ENCODE results near the gene DLG2. TPM values are rescaled to one million over a fixed set of nuclear protein-coding genes. Genes with fewer than 3 reads are reported as not detected.

The DLG2 gene
- total RNA-seq, 2 experiments from 2014 or later, result 6.9 to 8.2 TPM

DNA sequence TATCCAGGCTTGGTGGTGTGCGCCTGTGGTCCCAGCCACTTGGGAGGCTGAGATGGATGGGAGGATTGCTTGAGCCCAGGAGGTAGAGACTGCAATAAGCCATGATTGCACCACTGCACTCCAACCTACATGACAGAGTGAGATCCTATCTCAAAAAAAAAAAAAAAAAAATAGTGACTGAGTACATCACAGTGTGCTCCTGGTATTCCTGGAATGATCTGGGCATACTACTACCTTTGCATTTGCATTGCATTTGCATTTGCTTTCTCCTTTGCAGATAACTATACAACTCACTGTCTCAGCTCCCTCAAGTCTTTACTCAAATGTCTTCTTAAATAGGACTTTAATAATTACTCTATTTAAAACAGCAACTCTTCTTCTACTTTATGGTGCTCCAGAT lies 51.8 kb downstream of the DLG2 start:
- no peaks in the 10 kb centered on the region for H4K20me1 ChIP-seq (ENCODE audit: insufficient read depth, low read length)
- ChIA-PET CTCF (ENCODE audit: unreplicated experiment) (no interaction called here), POLR2A (no interaction called here)
- H3K36me3 ChIP-seq (ENCODE audit: insufficient read depth, low read length), result no peaks in the 10 kb centered on the region
- H3K4me2 ChIP-seq (ENCODE audit: low read length), result no peak overlapping the region
- H3K4me1 ChIP-seq (ENCODE audit: insufficient read depth, low read length, poor library complexity, severe bottlenecking), result no peaks in the 10 kb centered on the region
- H2AFZ ChIP-seq (ENCODE audit: low read length), result no peak overlapping the region
- no peaks in the 10 kb centered on the region for H3K9me3 ChIP-seq (ENCODE audit: low read length)
- no TSS peak for BruUV-seq (replicated peaks)
- DNase-seq (ENCODE audit: low spot score), result no peak
- H3K79me2 ChIP-seq (ENCODE audit: insufficient read depth, low read depth, low read length), result no peaks in the 10 kb centered on the region
- intact Hi-C loops (cut with micrococcal nuclease; ENCODE audit: unreplicated experiment), result no loop called here
- H3K9me2 ChIP-seq (ENCODE audit: insufficient read depth, low read length), result 0 out of 2 replicates have a peak, but pooled peaks cover 4% of the 10 kb centered on the region
- no peak overlapping the region for H3K4me3 ChIP-seq (ENCODE audit: low read depth, low read length, poor library complexity, severe bottlenecking)
- H3K27ac ChIP-seq (ENCODE audit: low read depth, low read length, poor library complexity, severe bottlenecking), result no peak overlapping the region
- TF ChIP-seq EZH2phosphoT487 (IDR thresholded peaks at IDR 0.05; ENCODE audit: borderline replicate concordance, low read depth, low read length), result no peak
- TF ChIP-seq, protein P1, sequence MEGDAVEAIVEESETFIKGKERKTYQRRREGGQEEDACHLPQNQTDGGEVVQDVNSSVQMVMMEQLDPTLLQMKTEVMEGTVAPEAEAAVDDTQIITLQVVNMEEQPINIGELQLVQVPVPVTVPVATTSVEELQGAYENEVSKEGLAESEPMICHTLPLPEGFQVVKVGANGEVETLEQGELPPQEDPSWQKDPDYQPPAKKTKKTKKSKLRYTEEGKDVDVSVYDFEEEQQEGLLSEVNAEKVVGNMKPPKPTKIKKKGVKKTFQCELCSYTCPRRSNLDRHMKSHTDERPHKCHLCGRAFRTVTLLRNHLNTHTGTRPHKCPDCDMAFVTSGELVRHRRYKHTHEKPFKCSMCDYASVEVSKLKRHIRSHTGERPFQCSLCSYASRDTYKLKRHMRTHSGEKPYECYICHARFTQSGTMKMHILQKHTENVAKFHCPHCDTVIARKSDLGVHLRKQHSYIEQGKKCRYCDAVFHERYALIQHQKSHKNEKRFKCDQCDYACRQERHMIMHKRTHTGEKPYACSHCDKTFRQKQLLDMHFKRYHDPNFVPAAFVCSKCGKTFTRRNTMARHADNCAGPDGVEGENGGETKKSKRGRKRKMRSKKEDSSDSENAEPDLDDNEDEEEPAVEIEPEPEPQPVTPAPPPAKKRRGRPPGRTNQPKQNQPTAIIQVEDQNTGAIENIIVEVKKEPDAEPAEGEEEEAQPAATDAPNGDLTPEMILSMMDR (conservative IDR thresholded peaks at IDR 0.05; ENCODE audit: low read length), result no peak

DNA sequence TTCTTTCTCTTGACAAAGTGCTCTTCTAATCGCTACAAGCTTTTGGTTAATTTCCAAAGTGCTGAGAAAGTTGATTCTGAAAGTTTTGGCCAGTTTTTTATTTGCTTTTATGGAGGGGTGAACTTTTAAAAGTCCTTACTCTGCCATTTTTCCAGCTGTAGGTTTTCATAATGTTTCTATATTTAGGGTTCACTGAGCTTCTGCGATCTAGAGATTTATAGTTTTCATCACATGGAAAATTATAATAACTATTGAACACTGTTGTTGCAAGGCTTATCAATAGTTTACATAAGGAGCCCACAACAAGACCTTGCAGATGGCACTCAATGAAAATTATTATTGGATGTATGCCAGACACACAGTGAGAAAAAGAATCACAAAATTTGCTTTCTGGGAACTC lies 55.1 kb downstream of the DLG2 start:
- Histone ChIP-seq H3K4me1 (ENCODE audit: insufficient read depth, low read length, poor library complexity, severe bottlenecking) (no peaks in the 10 kb centered on the region), H2AFZ (ENCODE audit: low read length) (no peak overlapping the region), H3K36me3 (ENCODE audit: insufficient read depth, low read length) (no peaks in the 10 kb centered on the region), H3K4me3 (ENCODE audit: low read depth, low read length, poor library complexity, severe bottlenecking) (no peak overlapping the region), H3K27ac (ENCODE audit: low read depth, low read length, poor library complexity, severe bottlenecking) (no peak overlapping the region), H4K20me1 (ENCODE audit: insufficient read depth, low read length) (no peaks in the 10 kb centered on the region), H3K4me2 (ENCODE audit: low read length) (no peak overlapping the region), H3K9me2 (ENCODE audit: insufficient read depth, low read length) (0 out of 2 replicates have a peak, but pooled peaks cover 4% of the 10 kb centered on the region), H3K9me3 (ENCODE audit: low read length) (no peaks in the 10 kb centered on the region), H3K79me2 (ENCODE audit: insufficient read depth, low read depth, low read length) (no peaks in the 10 kb centered on the region)
- no peak for DNase-seq (ENCODE audit: low spot score)
- TF ChIP-seq EZH2phosphoT487 (IDR thresholded peaks at IDR 0.05; ENCODE audit: borderline replicate concordance, low read depth, low read length), result no peak
- TF ChIP-seq, protein P1 (conservative IDR thresholded peaks at IDR 0.05; ENCODE audit: low read length), result no peak
- intact Hi-C loops (cut with micrococcal nuclease; ENCODE audit: unreplicated experiment), result no loop called here
- POLR2A ChIA-PET, result interaction anchor here (0.5 kb wide), 1 partner anchor 11 kb away, joined by 4 read pairs; no protein-coding TSS in a partner anchor
- no TSS peak for BruUV-seq (replicated peaks)
- CTCF ChIA-PET (ENCODE audit: unreplicated experiment), result no interaction called here

DNA sequence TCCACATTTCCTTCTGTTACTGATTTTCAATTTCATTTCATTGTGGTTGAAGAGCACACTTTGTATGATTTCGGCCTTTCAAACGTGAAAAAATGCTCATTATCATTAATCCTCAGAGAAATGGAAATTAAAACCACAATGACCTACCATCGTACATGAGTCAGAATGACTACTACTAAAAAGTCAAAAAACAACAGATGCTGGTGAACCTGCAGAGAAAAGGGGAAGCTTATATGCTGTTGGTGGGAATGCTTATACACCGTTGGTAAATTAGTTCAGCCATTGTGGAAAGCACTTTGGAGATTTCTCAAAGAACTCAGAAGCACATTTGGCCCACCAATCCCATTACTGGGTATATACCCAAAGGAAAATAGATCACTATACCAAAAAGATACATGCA lies 57.6 kb downstream of the DLG2 start:
- intact Hi-C loops (cut with micrococcal nuclease; ENCODE audit: unreplicated experiment), result no loop called here
- POLR2A ChIA-PET, result no interaction called here
- Histone ChIP-seq H4K20me1 (ENCODE audit: insufficient read depth, low read length) (no peaks in the 10 kb centered on the region), H3K9me2 (ENCODE audit: insufficient read depth, low read length) (no peaks in the 10 kb centered on the region), H3K4me2 (ENCODE audit: low read length) (no peak overlapping the region), H3K4me3 (ENCODE audit: low read depth, low read length, poor library complexity, severe bottlenecking) (no peak overlapping the region), H2AFZ (ENCODE audit: low read length) (no peak overlapping the region), H3K9me3 (ENCODE audit: low read length) (no peaks in the 10 kb centered on the region), H3K79me2 (ENCODE audit: insufficient read depth, low read depth, low read length) (no peaks in the 10 kb centered on the region), H3K27ac (ENCODE audit: low read depth, low read length, poor library complexity, severe bottlenecking) (no peak overlapping the region), H3K36me3 (ENCODE audit: insufficient read depth, low read length) (no peaks in the 10 kb centered on the region), H3K4me1 (ENCODE audit: insufficient read depth, low read length, poor library complexity, severe bottlenecking) (no peaks in the 10 kb centered on the region)
- BruUV-seq (replicated peaks), result no TSS peak
- no peak for DNase-seq (ENCODE audit: low spot score)
- CTCF ChIA-PET (ENCODE audit: unreplicated experiment), result no interaction called here
- TF ChIP-seq EZH2phosphoT487 (IDR thresholded peaks at IDR 0.05; ENCODE audit: borderline replicate concordance, low read depth, low read length), result no peak
- TF ChIP-seq, protein P1 (conservative IDR thresholded peaks at IDR 0.05; ENCODE audit: low read length), result no peak
